GM18951 (cell line): ENCODE measurements around the gene MYCN.

ENCODE experiments used
- POLR2A ChIP-seq: IDR thresholded peaks from 4 replicates; pipeline ENCODE4 v1.6.1; 2011; ENCODE audit warnings: mild to moderate bottlenecking; ENCODE audit not compliant: insufficient read length, insufficient read depth; ENCODE audit errors: extremely low read depth
- in situ Hi-C: fragments of 300-500 bp; cut with MboI; formaldehyde crosslinking; loops from one replicate; pipeline ENCODE4 v1.12.0; 2022; ENCODE audit warnings: low sequenced_read_pairs, mixed read lengths, inconsistent platforms; ENCODE audit not compliant: unreplicated experiment

MYCN gene

GRCh38 chr2:15979051-15979758, 38.9 kb downstream of the MYCN start:
- in situ Hi-C loops: no loop called here
- TF ChIP-seq POLR2A: no peak

- no peak for TF ChIP-seq POLR2A
- in situ Hi-C loops: no loop called here
Measured at GRCh38 chr2:15979759-15980604, 39.6 kb downstream of the MYCN start.

GRCh38 chr2:15980605-15981098, 40.3 kb downstream of the MYCN start:
- in situ Hi-C loops: no loop called here
- no peak for TF ChIP-seq POLR2A

GRCh38 chr2:15981646-15982045, 41.3 kb downstream of the MYCN start:
- no peak for TF ChIP-seq POLR2A
- in situ Hi-C loops: no loop called here

GRCh38 chr2:15982285-15983044, 42.1 kb downstream of the MYCN start:
- in situ Hi-C loops: no loop called here
- no peak for TF ChIP-seq POLR2A

- in situ Hi-C loops: no loop called here
- TF ChIP-seq POLR2A: no peak
Measured at GRCh38 chr2:15983496-15983895, 43.1 kb downstream of the MYCN start.

- in situ Hi-C loops: no loop called here
Measured at GRCh38 chr2:15984368-15985255, 44.3 kb downstream of the MYCN start.

GRCh38 chr2:15985531-15985930, 45.2 kb downstream of the MYCN start:
- no peak for TF ChIP-seq POLR2A
- in situ Hi-C loops: no loop called here

More at GRCh38 chr2:15984368-15985255, 44.3 kb downstream of the MYCN start:
- no peak for TF ChIP-seq POLR2A

- no peak for TF ChIP-seq POLR2A
- in situ Hi-C loops: no loop called here
Measured at GRCh38 chr2:15986068-15986560, 45.8 kb downstream of the MYCN start.

GRCh38 chr2:15986644-15987043, 46.3 kb downstream of the MYCN start:
- TF ChIP-seq POLR2A: no peak
- in situ Hi-C loops: no loop called here

- in situ Hi-C loops: no loop called here
- no peak for TF ChIP-seq POLR2A
Measured at GRCh38 chr2:15988733-15989132, 48.4 kb downstream of the MYCN start.

GRCh38 chr2:15989559-15989958, 49.2 kb downstream of the MYCN start:
- no peak for TF ChIP-seq POLR2A
- in situ Hi-C loops: no loop called here
